ENCODE measurements around the gene MYO3B.

- TF ChIP-seq CTCF (IDR thresholded peaks at IDR 0.05; ENCODE audit: borderline replicate concordance, extremely low read depth, low read length, poor library complexity, severe bottlenecking) (no peak), EZH2 (IDR thresholded peaks at IDR 0.05; ENCODE audit: borderline replicate concordance, low read depth, low read length, severe bottlenecking) (no peak)
Measured at GRCh38 chr2:170610615-170611014, 432.7 kb downstream of the MYO3B start.

Measured in DND-41 (cell line).